Stimulated activated naive CD4-positive, alpha-beta T cell (primary cell): Measurements from ENCODE around the gene KREMEN1.

Experiments used
- DNase-seq, 6 experiments: peaks; one replicate each; lab custom pipeline; 2025; lab: John Stamatoyannopoulos, UW

Gene KREMEN1

GRCh38 chr22:29106839-29107238 lies 34.0 kb downstream of the KREMEN1 start:
- DNase-seq = no peak

- no peak for DNase-seq
These were observed 35.3 kb downstream of the KREMEN1 start for GRCh38 chr22:29108137-29108536.

GRCh38 chr22:29109822-29110221 lies 37.0 kb downstream of the KREMEN1 start:
- no peak for DNase-seq

- DNase-seq = no peak
These were observed 38.1 kb downstream of the KREMEN1 start for GRCh38 chr22:29110946-29111345.

GRCh38 chr22:29112121-29112520 lies 39.3 kb downstream of the KREMEN1 start:
- no peak for DNase-seq

- DNase-seq = no peak
These were observed 39.8 kb downstream of the KREMEN1 start for GRCh38 chr22:29112681-29113080.

GRCh38 chr22:29113319-29113718 lies 40.5 kb downstream of the KREMEN1 start:
- DNase-seq = no peak

- DNase-seq = no peak
These were observed 41.6 kb downstream of the KREMEN1 start for GRCh38 chr22:29114392-29114791.

- DNase-seq = no peak
These were observed 43.0 kb downstream of the KREMEN1 start for GRCh38 chr22:29115682-29116288.

GRCh38 chr22:29116397-29117123 lies 43.7 kb downstream of the KREMEN1 start:
- no peak for DNase-seq

GRCh38 chr22:29117799-29118477 lies 45.1 kb downstream of the KREMEN1 start:
- DNase-seq = no peak

GRCh38 chr22:29120098-29120912 lies 47.5 kb downstream of the KREMEN1 start:
- peak in 1 of 6 experiments; percentile 15 for DNase-seq

GRCh38 chr22:29121124-29121523 lies 48.3 kb downstream of the KREMEN1 start:
- DNase-seq = no peak

- no peak for DNase-seq
These were observed 49.2 kb downstream of the KREMEN1 start for GRCh38 chr22:29122041-29122440.

GRCh38 chr22:29124777-29125442 lies 52.1 kb downstream of the KREMEN1 start:
- DNase-seq = no peak

- DNase-seq = no peak
These were observed 52.6 kb downstream of the KREMEN1 start for GRCh38 chr22:29125443-29125778.

- DNase-seq = no peak
These were observed 53.0 kb downstream of the KREMEN1 start for GRCh38 chr22:29125844-29126243.

- DNase-seq = no peak
These were observed 54.0 kb downstream of the KREMEN1 start for GRCh38 chr22:29126670-29127395.

- DNase-seq = no peak
These were observed 56.3 kb downstream of the KREMEN1 start for GRCh38 chr22:29128891-29129807.

- no peak for DNase-seq
These were observed 56.9 kb downstream of the KREMEN1 start for GRCh38 chr22:29129808-29130140.
